IMR-90 (cell line): ENCODE results near the gene SPSB2. TPM values are rescaled to one million over a fixed set of nuclear protein-coding genes. Genes with fewer than 3 reads are reported as not detected.

Experiments
- ATAC-seq: fragments of 200-7000 bp; cut with Tn5 transposase; 2 replicates; pipeline ENCODE4 v1.9.1; 2020; ENCODE audit warnings: low read depth, mild to moderate bottlenecking, moderate library complexity
- Bru-seq: library from RNA; stranded (reverse); fragments of 400-500 nt; gene quantifications from one replicate; lab custom pipeline; 2021; lab: Mats Ljungman, UMichigan
- BruChase-seq, 2 experiments: library from RNA; stranded (reverse); fragments of 400-500 nt; gene quantifications; one replicate each; lab custom pipeline; 2021; lab: Mats Ljungman, UMichigan
- BruUV-seq: library from RNA; stranded (reverse); fragments of 400-500 nt; replicated peaks from 2 replicates; lab custom pipeline; 2021; lab: Mats Ljungman, UMichigan
- CTCF ChIA-PET: fragments of 300-600 bp; formaldehyde crosslinking; extraction: SDS; loops from one replicate; lab custom pipeline; 2021; ENCODE audit warnings: antibody characterized with exemption; lab: Yijun Ruan, JAX
- POLR2A ChIA-PET: fragments of 300-600 bp; sonication (Branson Sonifier 250); formaldehyde crosslinking; loops from one replicate; lab custom pipeline; 2022; ENCODE audit warnings: antibody characterized with exemption; ENCODE audit not compliant: unreplicated experiment; lab: Charles Lee
- DNase-seq: peaks from one replicate; pipeline ENCODE4 v3.0.0; 2013
- H2AFZ ChIP-seq: replicated peaks from 2 replicates; pipeline ENCODE3; 2013; ENCODE audit warnings: low read length, mild to moderate bottlenecking; ENCODE audit not compliant: poor library complexity
- H2AK5ac ChIP-seq: 2 replicates; pipeline ENCODE4 v1.6.1; 2013; ENCODE audit warnings: low read depth, low read length, inconsistent platforms
- H2AK9ac ChIP-seq: replicated peaks from 2 replicates; pipeline ENCODE3; 2013; ENCODE audit warnings: mild to moderate bottlenecking, low read depth, low read length, moderate library complexity; ENCODE audit not compliant: poor library complexity
- H2BK120ac ChIP-seq: 2 replicates; pipeline ENCODE4 v1.6.1; 2013; ENCODE audit warnings: low read depth, low read length, inconsistent platforms
- H2BK15ac ChIP-seq: 3 replicates; pipeline ENCODE4 v1.6.1; 2013; ENCODE audit warnings: low read depth, low read length, inconsistent platforms
- H2BK20ac ChIP-seq: 2 replicates; pipeline ENCODE4 v1.6.1; 2013; ENCODE audit warnings: low read depth, mild to moderate bottlenecking, inconsistent platforms, low read length, moderate library complexity
- H2BK5ac ChIP-seq: 2 replicates; pipeline ENCODE4 v1.6.1; 2013; ENCODE audit warnings: mild to moderate bottlenecking, low read depth, low read length, inconsistent platforms; ENCODE audit not compliant: poor library complexity, severe bottlenecking
- H3K14ac ChIP-seq: replicated peaks from 2 replicates; pipeline ENCODE4 v1.6.1; 2013; ENCODE audit warnings: low read depth, low read length, inconsistent platforms
- H3K18ac ChIP-seq: 2 replicates; pipeline ENCODE4 v1.6.1; 2013; ENCODE audit warnings: low read depth, low read length, control low read depth
- H3K23ac ChIP-seq: 2 replicates; pipeline ENCODE4 v1.6.1; 2013; ENCODE audit warnings: low read depth, low read length, inconsistent platforms
- H3K27ac ChIP-seq: 2 replicates; pipeline ENCODE4 v1.5.1; 2013; ENCODE audit warnings: mild to moderate bottlenecking, control low read depth, low read length; ENCODE audit not compliant: insufficient read depth
- H3K27me3 ChIP-seq: 2 replicates; pipeline ENCODE4 v1.6.1; 2013; ENCODE audit warnings: low read length; ENCODE audit not compliant: control insufficient read depth, insufficient read depth
- H3K36me3 ChIP-seq: 2 replicates; pipeline ENCODE4 v1.6.1; 2013; ENCODE audit warnings: low read length, mixed read lengths; ENCODE audit not compliant: control insufficient read depth, insufficient read depth
- H3K4ac ChIP-seq: 2 replicates; pipeline ENCODE4 v1.6.1; 2013; ENCODE audit warnings: low read depth, low read length, inconsistent platforms
- H3K4me1 ChIP-seq: 2 replicates; pipeline ENCODE4 v1.6.1; 2013; ENCODE audit warnings: low read length, mixed read lengths; ENCODE audit not compliant: control insufficient read depth, insufficient read depth
- H3K4me2 ChIP-seq: 2 replicates; pipeline ENCODE4 v1.6.1; 2013; ENCODE audit warnings: low read depth, mild to moderate bottlenecking, control low read depth, low read length, moderate library complexity
- H3K4me3 ChIP-seq: 2 replicates; pipeline ENCODE4 v1.5.1; 2013; ENCODE audit warnings: low read depth, mild to moderate bottlenecking, control low read depth, low read length, moderate library complexity; ENCODE audit not compliant: insufficient read depth
- H3K56ac ChIP-seq: 2 replicates; pipeline ENCODE4 v1.6.1; 2013; ENCODE audit warnings: low read length, inconsistent platforms; ENCODE audit not compliant: insufficient read depth; ENCODE audit errors: extremely low read depth
- H3K79me1 ChIP-seq, 2 experiments: 2 replicates each; pipeline ENCODE4 v1.6.1; 2013; ENCODE audit warnings: low read length in 2 of 2, inconsistent platforms in 1 of 2, low read depth in 1 of 2
- H3K9ac ChIP-seq: 2 replicates; pipeline ENCODE4 v1.6.1; 2013; ENCODE audit warnings: low read depth, low read length, control low read depth
- H3K9me1 ChIP-seq: 2 replicates; pipeline ENCODE4 v1.6.1; 2013; ENCODE audit warnings: low read length, inconsistent platforms; ENCODE audit not compliant: insufficient read depth
- H3K9me3 ChIP-seq: 2 replicates; pipeline ENCODE4 v1.6.1; 2013; ENCODE audit warnings: low read length; ENCODE audit not compliant: control insufficient read depth, insufficient read depth
- H4K20me1 ChIP-seq: 2 replicates; pipeline ENCODE4 v1.6.1; 2013; ENCODE audit warnings: low read length, inconsistent platforms; ENCODE audit not compliant: insufficient read depth
- H4K5ac ChIP-seq: 2 replicates; pipeline ENCODE4 v1.6.1; 2013; ENCODE audit warnings: mild to moderate bottlenecking, low read depth, low read length, control low read depth
- H4K8ac ChIP-seq, 2 experiments: 2 replicates each; pipeline ENCODE4 v1.6.1; 2013; ENCODE audit warnings: low read depth in 2 of 2, low read length in 2 of 2, control low read depth in 1 of 2, inconsistent platforms in 1 of 2
- H4K91ac ChIP-seq: 2 replicates; pipeline ENCODE4 v1.6.1; 2013; ENCODE audit warnings: low read depth, low read length, inconsistent platforms; ENCODE audit not compliant: insufficient read depth
- MAFK ChIP-seq: IDR thresholded peaks from 2 replicates; pipeline ENCODE4 v1.6.1; 2012; ENCODE audit warnings: low read depth, low read length, improper control_type of control experiment
- MAZ ChIP-seq: IDR thresholded peaks from 2 replicates; pipeline ENCODE4 v1.6.1; 2012; ENCODE audit warnings: low read depth, mild to moderate bottlenecking, low read length, improper control_type of control experiment, moderate library complexity, borderline replicate concordance
- MXI1 ChIP-seq: IDR thresholded peaks from 2 replicates; pipeline ENCODE4 v1.6.1; 2012; ENCODE audit warnings: low read depth, mild to moderate bottlenecking, low read length, moderate library complexity, borderline replicate concordance
- WGBS, 2 experiments: methylation state at CpG; one replicate each; pipeline versions ENCODE4 v1.1.5 to v1.1.7; 2013; ENCODE audit warnings: missing lambda C conversion rate in 2 of 2; ENCODE audit not compliant: insufficient read length in 1 of 2; ENCODE audit errors: extremely low coverage in 2 of 2; 5-methylcytosine and 5-hydroxymethylcytosine counted together
- dilution Hi-C: fragments of 300-500 bp; cut with HindIII; formaldehyde crosslinking; loops from one replicate; pipeline ENCODE4 v1.14.3; 2018; ENCODE audit warnings: low sequenced_read_pairs; ENCODE audit not compliant: unreplicated experiment
- in situ Hi-C: fragments of 300-500 bp; cut with MboI; formaldehyde crosslinking; loops from 3 replicates; pipeline ENCODE4 v1.14.3; 2019; ENCODE audit warnings: low sequenced_read_pairs, inconsistent platforms, mixed read lengths
- intact Hi-C: fragments of 100-400 bp; cut with micrococcal nuclease; formaldehyde crosslinking; loops from 2 replicates; pipeline ENCODE4 v1.10.0; 2022
- long read RNA-seq: library from polyadenylated mRNA; unstranded; transcript quantifications from one replicate; pipeline ENCODE4 v2.0.0, GENCODE V29; 2021; ENCODE audit not compliant: unreplicated experiment
- polyA plus RNA-seq, 3 experiments: library from polyadenylated mRNA; depleted of rRNA; stranded (reverse); fragments of >200 nt; gene quantifications; 2 replicates each; pipeline ENCODE4 v1.2.3, GENCODE V29; 2012; ENCODE audit warnings: low replicate concordance in 1 of 3
- total RNA-seq: library from RNA; depleted of rRNA; stranded (reverse); fragments of >200 nt; gene quantifications from 2 replicates; pipeline ENCODE4 v1.2.3, GENCODE V29; 2012; rRNA removed

The SPSB2 gene
- 1.1 and 1.3 TPM in 2 replicates for total RNA-seq
- 4.1 and 4.3 TPM in 2 replicates for polyA plus RNA-seq (2012; rRNA removed)
- polyA plus RNA-seq (2012; cell fraction: cytosol; rRNA removed), result 3.5 and 5.0 TPM in 2 replicates
- 3.4 and 6.9 TPM in 2 replicates for polyA plus RNA-seq (2012; cell fraction: nucleus; rRNA removed; ENCODE audit: low replicate concordance)
- percentile 46 among the genes with signal in this experiment for Bru-seq, nascent RNA
- BruChase-seq, experiment 1, labeled RNA remaining after a 6-hour chase, result percentile 45 among the genes with signal in this experiment
- percentile 49 among the genes with signal in this experiment for BruChase-seq, experiment 2, labeled RNA remaining after a 2-hour chase
- long read RNA-seq, transcript SPSB2-205 (3 exons, 1,236 nt), result major isoform, 6 of 12 reads
- long read RNA-seq, partial matches to known transcripts, result 3 of 12 reads
- long read RNA-seq, other reads (novel, unspliced or antisense), result 2 of 12 reads

- peaks cover 32 to 63% of the 10 kb centered on the region in 2 experiments for H3K79me1 ChIP-seq
- H4K5ac ChIP-seq, result peak within 1 kb of the TSS; percentile 77
- peak within 1 kb of the TSS; percentile 84 for H2AK5ac ChIP-seq
- peak within 1 kb of the TSS; percentile 76 for H4K91ac ChIP-seq
- peak; percentile 88 for TF ChIP-seq MAZ
- TF ChIP-seq MXI1, result peak; percentile 78
- no peak for TF ChIP-seq MAFK
- H2BK15ac ChIP-seq, result peak within 1 kb of the TSS; percentile 77; the same call in 1 of the 3 replicates
- WGBS, 2 experiments, result 1% methylated on average over 33 of the region's 66 CpGs; no CpG with 5 or more reads in 1 of the 2 experiments
- no peaks in the 10 kb centered on the region for H3K9me3 ChIP-seq
- DNase-seq (peak; percentile 92), ATAC-seq (peak; percentile 87)
- peaks cover 33% of the 10 kb centered on the region for H3K36me3 ChIP-seq
- H2BK120ac ChIP-seq, result peak within 1 kb of the TSS; percentile 78
- H2AFZ ChIP-seq, result peak within 1 kb of the TSS; percentile 96
- in situ Hi-C loops (no loop called here), intact Hi-C loops (loop anchor here (1.0 to 5.0 kb wide), 3 partner anchors 18 to 239 kb away; no protein-coding TSS in a partner anchor), dilution Hi-C loops (no loop called here)
- BruUV-seq, result no TSS peak
- H2BK20ac ChIP-seq, result no peak within 1 kb of the TSS; the same call in 1 of the 2 replicates
- H3K27me3 ChIP-seq, result no peaks in the 10 kb centered on the region
- H3K9ac ChIP-seq, result peak within 1 kb of the TSS; percentile 94
- ChIA-PET CTCF (interaction anchor here (0.6 to 3.0 kb wide), 13 partner anchors 8 to 120 kb away, joined by 3 to 17 read pairs (median 3); partner anchors contain the start of genes CDCA3, MLF2 and USP5), POLR2A (interaction anchor here (1.0 to 1.9 kb wide), 2 partner anchors 18 to 71 kb away, joined by 4 to 12 read pairs; no protein-coding TSS in a partner anchor)
- no peaks in the 10 kb centered on the region for H3K9me1 ChIP-seq
- peak within 1 kb of the TSS; percentile 40 to 86; a peak in 3 of 4 replicates for H4K8ac ChIP-seq
- H3K18ac ChIP-seq, result peak within 1 kb of the TSS; percentile 75
- peaks cover 15% of the 10 kb centered on the region for H3K4me1 ChIP-seq
- H4K20me1 ChIP-seq, result peaks cover 42% of the 10 kb centered on the region
- peak within 1 kb of the TSS; percentile 97 for H2AK9ac ChIP-seq
- peak within 1 kb of the TSS; percentile 86 for H3K14ac ChIP-seq
- peak within 1 kb of the TSS; percentile 62; the same call in 1 of the 2 replicates for H3K56ac ChIP-seq
- H3K4me2 ChIP-seq, result peak within 1 kb of the TSS; percentile 98
- H3K27ac ChIP-seq, result peak within 1 kb of the TSS; percentile 91
- H2BK5ac ChIP-seq, result peak within 1 kb of the TSS; percentile 74
- peak within 1 kb of the TSS; percentile 87 for H3K4ac ChIP-seq
- H3K4me3 ChIP-seq, result peak within 1 kb of the TSS; percentile 95
- H3K23ac ChIP-seq, result peak within 1 kb of the TSS; percentile 93
Measured at GRCh38 chr12:6873094-6874014, at the start of gene SPSB2. TSS of gene SPSB2 (minus strand) at chr12:6873303. CDS start at chr12:6872901, 402 bp downstream.
